Measurements from ENCODE around the gene MRC2.

Gene MRC2

GRCh38 chr17:62671553-62671952, 44.1 kb downstream of the MRC2 start:
- Histone ChIP-seq H3K79me2 (ENCODE audit: insufficient read depth, low read length) (no peaks in the 10 kb centered on the region), H2AFZ (ENCODE audit: low read depth, low read length) (no peak overlapping the region), H3K4me1 (ENCODE audit: insufficient read depth, low read length) (no peaks in the 10 kb centered on the region), H3K9ac (ENCODE audit: low read depth, low read length) (no peak overlapping the region), H3K9me3 (ENCODE audit: insufficient read depth, low read length, severe bottlenecking) (no peaks in the 10 kb centered on the region), H3K4me2 (ENCODE audit: insufficient read depth, low read length) (no peak overlapping the region), H4K20me1 (ENCODE audit: insufficient read depth, low read length) (no peaks in the 10 kb centered on the region), H3K36me3 (ENCODE audit: insufficient read depth, low read length) (0 out of 2 replicates have a peak, but pooled peaks cover 9% of the 10 kb centered on the region), H3K4me3 (ENCODE audit: low read depth in 1 of 2, low read length in 2 of 2) (no peak overlapping the region), H3K27me3 (ENCODE audit: insufficient read depth, low read length, poor library complexity) (no peaks in the 10 kb centered on the region), H3K27ac (ENCODE audit: low read length) (no peak overlapping the region)
- no peak for TF ChIP-seq CTCF (IDR thresholded peaks at IDR 0.05; ENCODE audit: borderline replicate concordance, extremely low read depth, low read length, poor library complexity, severe bottlenecking)
- no peak for TF ChIP-seq EZH2 (IDR thresholded peaks at IDR 0.05; ENCODE audit: borderline replicate concordance, low read depth, low read length, severe bottlenecking)
- DNase-seq: no peak
- ATAC-seq (ENCODE audit: insufficient read depth, low read depth): no peak

GRCh38 chr17:62672957-62673356, 45.5 kb downstream of the MRC2 start:
- Histone ChIP-seq H3K27me3 (ENCODE audit: insufficient read depth, low read length, poor library complexity) (no peaks in the 10 kb centered on the region), H2AFZ (ENCODE audit: low read depth, low read length) (no peak overlapping the region), H3K36me3 (ENCODE audit: insufficient read depth, low read length) (0 out of 2 replicates have a peak, but pooled peaks cover 9% of the 10 kb centered on the region), H3K9ac (ENCODE audit: low read depth, low read length) (no peak overlapping the region), H3K9me3 (ENCODE audit: insufficient read depth, low read length, severe bottlenecking) (no peaks in the 10 kb centered on the region), H4K20me1 (ENCODE audit: insufficient read depth, low read length) (no peaks in the 10 kb centered on the region), H3K4me1 (ENCODE audit: insufficient read depth, low read length) (no peaks in the 10 kb centered on the region), H3K79me2 (ENCODE audit: insufficient read depth, low read length) (no peaks in the 10 kb centered on the region), H3K4me2 (ENCODE audit: insufficient read depth, low read length) (no peak overlapping the region), H3K4me3 (ENCODE audit: low read depth in 1 of 2, low read length in 2 of 2) (no peak overlapping the region), H3K27ac (ENCODE audit: low read length) (no peak overlapping the region)
- TF ChIP-seq EZH2 (IDR thresholded peaks at IDR 0.05; ENCODE audit: borderline replicate concordance, low read depth, low read length, severe bottlenecking): no peak
- TF ChIP-seq CTCF (IDR thresholded peaks at IDR 0.05; ENCODE audit: borderline replicate concordance, extremely low read depth, low read length, poor library complexity, severe bottlenecking): no peak
- DNase-seq (no peak), ATAC-seq (ENCODE audit: insufficient read depth, low read depth) (no peak)

GRCh38 chr17:62673614-62674362, 46.3 kb downstream of the MRC2 start:
- ATAC-seq (ENCODE audit: insufficient read depth, low read depth): no peak
- Histone ChIP-seq H3K36me3 (ENCODE audit: insufficient read depth, low read length) (0 out of 2 replicates have a peak, but pooled peaks cover 9% of the 10 kb centered on the region), H3K9ac (ENCODE audit: low read depth, low read length) (no peak overlapping the region), H3K79me2 (ENCODE audit: insufficient read depth, low read length) (no peaks in the 10 kb centered on the region), H3K27ac (ENCODE audit: low read length) (no peak overlapping the region), H3K4me2 (ENCODE audit: insufficient read depth, low read length) (no peak overlapping the region), H3K27me3 (ENCODE audit: insufficient read depth, low read length, poor library complexity) (no peaks in the 10 kb centered on the region), H3K4me1 (ENCODE audit: insufficient read depth, low read length) (no peaks in the 10 kb centered on the region), H4K20me1 (ENCODE audit: insufficient read depth, low read length) (no peaks in the 10 kb centered on the region), H3K4me3 (ENCODE audit: low read depth in 1 of 2, low read length in 2 of 2) (no peak overlapping the region), H2AFZ (ENCODE audit: low read depth, low read length) (no peak overlapping the region), H3K9me3 (ENCODE audit: insufficient read depth, low read length, severe bottlenecking) (no peaks in the 10 kb centered on the region)
- TF ChIP-seq EZH2 (IDR thresholded peaks at IDR 0.05; ENCODE audit: borderline replicate concordance, low read depth, low read length, severe bottlenecking): no peak
- no peak for TF ChIP-seq CTCF (IDR thresholded peaks at IDR 0.05; ENCODE audit: borderline replicate concordance, extremely low read depth, low read length, poor library complexity, severe bottlenecking)
- DNase-seq: no peak
